Fibroblast of skin of back (primary cell): Measurements from ENCODE around the gene FKBP2.
A peak's percentile ranks its signal among the peaks of the same experiment; 100 is the strongest.

Experiments
- DNase-seq: peaks from one replicate; pipeline ENCODE4 v3.0.0-alpha.2; 2013

FKBP2 gene

GRCh38 chr11:64250415-64251015 lies 9.6 kb downstream of the FKBP2 start:
- DNase-seq = no peak

GRCh38 chr11:64251016-64251752 lies 10.3 kb downstream of the FKBP2 start, which contains the start of gene PLCB3:
Gene PLCB3, plus strand, starts transcription at chr11:64251530. Its CDS starts 120 bp downstream, at chr11:64251650.
- DNase-seq = peak; percentile 49

- no peak for DNase-seq
These were observed 10.8 kb downstream of the FKBP2 start for GRCh38 chr11:64251753-64252002.

- DNase-seq = peak; percentile 44
These were observed 11.3 kb downstream of the FKBP2 start for GRCh38 chr11:64252003-64252872.

GRCh38 chr11:64253043-64253442 lies 12.1 kb downstream of the FKBP2 start:
- no peak for DNase-seq

GRCh38 chr11:64253481-64253880 lies 12.6 kb downstream of the FKBP2 start:
- DNase-seq = peak; percentile 37

GRCh38 chr11:64254326-64254725 lies 13.4 kb downstream of the FKBP2 start:
- DNase-seq = no peak

- DNase-seq = no peak
These were observed 14.5 kb downstream of the FKBP2 start for GRCh38 chr11:64255135-64256128.

- no peak for DNase-seq
These were observed 15.4 kb downstream of the FKBP2 start for GRCh38 chr11:64256300-64256699.

GRCh38 chr11:64258356-64258755 lies 17.5 kb downstream of the FKBP2 start:
- DNase-seq = no peak

GRCh38 chr11:64258946-64259532 lies 18.1 kb downstream of the FKBP2 start:
- no peak for DNase-seq

- no peak for DNase-seq
These were observed 18.7 kb downstream of the FKBP2 start for GRCh38 chr11:64259533-64260067.

- DNase-seq = no peak
These were observed 19.3 kb downstream of the FKBP2 start for GRCh38 chr11:64260147-64260708.

GRCh38 chr11:64261556-64262080 lies 20.7 kb downstream of the FKBP2 start:
- no peak for DNase-seq

- no peak for DNase-seq
These were observed 21.5 kb downstream of the FKBP2 start for GRCh38 chr11:64262271-64263002.

GRCh38 chr11:64263021-64263946 lies 22.4 kb downstream of the FKBP2 start:
- peak; percentile 36 for DNase-seq

GRCh38 chr11:64263947-64264317 lies 23.0 kb downstream of the FKBP2 start:
- DNase-seq = no peak

GRCh38 chr11:64264371-64264852 lies 23.5 kb downstream of the FKBP2 start:
- DNase-seq = no peak
